Epithelial cell of esophagus (primary cell): ENCODE data around the gene APP.

Experiments
- DNase-seq: peaks from one replicate; pipeline ENCODE4 v3.0.0; 2010; ENCODE audit warnings: low read depth
- H3K4me3 ChIP-seq: 2 replicates; pipeline ENCODE4 v1.5.1; 2011; ENCODE audit warnings: mild to moderate bottlenecking, low read length, control low read depth
- CTCF ChIP-seq: IDR thresholded peaks from 2 replicates; pipeline ENCODE4 v1.5.1; 2011; ENCODE audit warnings: low read depth, mild to moderate bottlenecking, low read length, control low read depth, inconsistent platforms; ENCODE audit not compliant: insufficient read depth; ENCODE audit errors: missing control alignments

APP gene

GRCh38 chr21:26050857-26051256, 119.7 kb downstream of the APP start:
- no peak for TF ChIP-seq CTCF
- H3K4me3 ChIP-seq: no peak overlapping the region
- no peak for DNase-seq

GRCh38 chr21:26049803-26050202, 120.8 kb downstream of the APP start:
- no peak for TF ChIP-seq CTCF
- no peak overlapping the region for H3K4me3 ChIP-seq
- no peak for DNase-seq

- no peak for TF ChIP-seq CTCF
These were observed 123.1 kb downstream of the APP start for GRCh38 chr21:26047279-26047967.

GRCh38 chr21:26043891-26044290, 126.7 kb downstream of the APP start:
- no peak for TF ChIP-seq CTCF
- no peak for DNase-seq
- no peak overlapping the region for H3K4me3 ChIP-seq

More at GRCh38 chr21:26047279-26047967, 123.1 kb downstream of the APP start:
- no peak for DNase-seq
- no peak overlapping the region for H3K4me3 ChIP-seq

GRCh38 chr21:26042181-26042876, 128.2 kb downstream of the APP start:
- DNase-seq: no peak
- no peak for TF ChIP-seq CTCF
- H3K4me3 ChIP-seq: no peak overlapping the region

GRCh38 chr21:26041431-26042180, 129.0 kb downstream of the APP start:
- no peak for TF ChIP-seq CTCF
- H3K4me3 ChIP-seq: no peak overlapping the region
- peak; percentile 64 for DNase-seq
